ENCODE results near the gene LGALSL.

The LGALSL gene

DNA sequence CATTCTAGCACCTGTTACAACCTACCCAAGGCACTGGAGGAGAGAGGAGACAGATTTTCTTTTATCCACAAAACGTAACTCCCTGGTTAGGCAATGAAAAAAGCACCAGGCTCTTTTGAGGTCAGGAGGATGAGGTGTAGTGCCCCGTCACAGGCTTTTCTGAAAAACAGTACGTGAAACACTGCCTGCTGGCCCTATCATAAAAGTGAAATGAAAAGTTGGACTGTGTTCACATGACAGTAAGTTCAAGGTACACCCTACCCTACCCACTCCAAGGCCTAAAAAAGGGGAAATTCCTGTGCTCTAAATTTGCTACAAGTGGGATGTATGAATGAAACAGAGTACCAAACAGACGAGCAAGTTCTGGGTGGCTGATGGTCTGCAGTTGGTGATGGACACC lies 17.6 kb downstream of the LGALSL start:
- DNase-seq (ENCODE audit: low spot score): no peak

DNA sequence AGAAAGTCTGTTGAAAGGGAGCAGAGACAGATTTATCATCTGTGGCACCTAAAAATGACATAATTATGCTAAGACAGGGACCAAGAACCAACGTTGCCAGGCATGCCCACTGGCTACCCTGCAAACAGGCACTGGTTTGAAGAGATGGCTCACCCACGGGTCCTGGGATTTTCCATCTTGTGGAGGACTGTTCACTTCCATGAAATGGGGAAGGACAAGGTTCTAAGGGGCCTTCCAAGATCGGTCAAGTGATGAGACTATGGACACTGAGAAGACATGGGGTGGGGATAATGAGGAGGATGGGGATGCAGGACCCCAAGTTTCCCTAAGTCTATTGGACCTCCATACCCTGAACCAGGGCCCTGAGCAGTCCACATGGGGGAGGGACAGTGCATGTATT lies 18.9 kb downstream of the LGALSL start:
- no peak for DNase-seq (ENCODE audit: low spot score)

DNA sequence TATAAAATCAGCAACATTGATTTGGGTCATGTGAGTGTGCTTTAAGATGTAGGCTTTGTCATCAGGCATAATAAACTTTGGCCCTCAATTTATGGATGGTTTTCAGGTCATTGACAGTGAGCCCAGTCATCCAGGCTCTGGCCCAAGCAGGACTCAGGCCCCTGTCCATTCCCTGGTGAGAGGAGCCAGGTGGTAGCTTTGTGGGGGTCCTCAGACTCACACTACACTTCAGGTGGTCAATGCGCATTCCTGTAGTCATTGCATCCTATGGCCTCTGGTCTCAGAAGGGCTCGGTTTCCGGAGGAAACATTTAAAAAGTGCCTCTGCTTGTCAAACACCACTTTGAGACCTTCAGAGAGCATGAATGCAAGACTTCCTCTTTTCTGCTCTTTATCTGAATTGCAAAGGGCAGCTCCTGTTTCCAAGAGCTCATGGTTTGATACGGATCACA lies 20.2 kb downstream of the LGALSL start:
- DNase-seq (ENCODE audit: low spot score): no peak

DNA sequence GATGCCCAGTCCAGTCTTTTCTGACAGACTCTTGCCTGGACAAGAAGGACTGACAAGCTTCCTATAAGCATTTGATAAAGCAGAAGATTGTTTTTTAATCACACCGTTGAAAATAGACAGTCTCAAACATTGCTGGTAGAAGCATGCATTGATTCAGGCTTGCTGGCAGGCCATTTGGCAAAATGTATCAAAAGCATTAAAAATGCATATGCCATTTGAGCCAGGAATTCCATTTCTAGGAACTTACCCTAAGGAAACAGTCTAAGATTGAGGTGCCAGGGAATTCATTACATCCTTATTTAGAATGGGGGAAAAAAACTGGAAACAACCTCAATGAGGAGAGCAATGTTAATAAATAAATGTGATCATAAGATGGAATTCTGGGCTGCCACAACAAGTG lies 20.7 kb downstream of the LGALSL start:
- no peak for DNase-seq (ENCODE audit: low spot score)

DNA sequence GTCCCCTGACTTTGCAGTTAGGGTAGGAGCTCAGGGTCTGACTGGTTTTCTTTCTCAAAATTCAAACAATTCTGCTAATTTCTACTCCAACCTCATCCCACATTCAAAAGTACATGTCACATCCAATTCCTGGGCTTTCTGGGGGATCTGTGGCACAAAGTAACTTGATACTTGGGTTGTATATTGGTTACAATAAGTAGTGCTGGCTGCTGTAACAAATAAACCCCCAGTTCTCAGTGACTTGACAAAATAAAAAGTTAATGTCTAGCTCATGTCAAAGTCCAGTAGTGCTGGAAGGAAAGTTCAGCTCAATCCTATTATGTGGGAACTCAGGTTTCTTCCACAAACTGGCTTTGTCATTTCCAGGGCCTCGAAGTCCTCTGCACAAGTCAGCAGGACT lies 23.1 kb downstream of the LGALSL start:
- DNase-seq (ENCODE audit: low spot score): no peak

DNA sequence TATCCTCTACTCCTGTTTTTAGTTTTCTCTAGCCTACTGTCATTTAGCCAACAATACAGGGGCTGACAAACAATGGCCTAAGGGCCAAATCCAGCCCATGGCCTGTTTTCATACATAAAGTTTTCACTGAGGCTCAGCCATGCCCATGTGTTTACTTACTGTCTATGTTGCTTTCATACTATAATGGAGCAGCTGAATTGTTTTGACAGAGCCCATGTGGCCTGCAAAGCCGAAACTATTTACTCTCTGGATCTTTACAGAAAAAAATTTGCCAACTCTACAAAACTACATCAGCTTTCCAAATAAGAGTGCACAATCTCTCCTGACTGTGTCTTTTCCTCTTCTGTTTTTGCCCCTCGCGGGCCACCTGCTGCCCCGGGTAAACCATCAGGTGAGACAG lies 24.0 kb downstream of the LGALSL start:
- DNase-seq (ENCODE audit: low spot score): no peak

DNA sequence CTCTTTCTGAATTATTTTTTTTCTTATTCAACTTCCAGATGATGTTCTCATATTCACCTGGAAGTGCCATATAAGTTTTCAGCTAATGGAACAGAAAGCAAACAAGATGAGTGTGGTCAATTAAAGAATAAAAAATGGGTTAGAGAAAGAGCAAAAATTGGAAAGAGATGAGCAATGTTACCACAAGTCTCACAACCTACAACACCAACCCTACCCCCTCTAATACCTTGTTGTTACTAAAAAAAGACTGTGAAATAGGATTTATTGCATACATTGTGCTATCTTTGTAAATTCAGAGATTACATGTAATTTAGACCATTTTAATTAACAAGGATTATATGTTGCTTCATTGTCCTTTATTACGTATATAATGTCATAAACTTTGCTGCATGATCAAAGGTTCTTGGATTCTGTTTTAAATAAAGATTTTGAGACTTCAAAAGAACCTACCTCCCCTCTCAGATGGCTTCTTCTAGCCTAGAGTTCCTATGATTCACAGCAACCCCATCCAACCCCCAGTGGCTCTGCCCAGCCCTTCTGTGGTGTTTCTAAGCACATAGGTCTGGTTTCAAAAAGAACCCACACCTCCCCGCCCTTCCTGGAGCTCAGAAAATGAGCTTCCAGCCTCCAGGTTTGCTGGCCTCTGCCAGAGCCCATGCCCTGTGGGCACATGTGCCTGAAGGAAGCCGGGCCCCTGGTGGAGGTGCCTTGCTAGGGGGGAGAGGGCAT lies 24.7 kb downstream of the LGALSL start:
- no peak for DNase-seq (ENCODE audit: low spot score)

DNA sequence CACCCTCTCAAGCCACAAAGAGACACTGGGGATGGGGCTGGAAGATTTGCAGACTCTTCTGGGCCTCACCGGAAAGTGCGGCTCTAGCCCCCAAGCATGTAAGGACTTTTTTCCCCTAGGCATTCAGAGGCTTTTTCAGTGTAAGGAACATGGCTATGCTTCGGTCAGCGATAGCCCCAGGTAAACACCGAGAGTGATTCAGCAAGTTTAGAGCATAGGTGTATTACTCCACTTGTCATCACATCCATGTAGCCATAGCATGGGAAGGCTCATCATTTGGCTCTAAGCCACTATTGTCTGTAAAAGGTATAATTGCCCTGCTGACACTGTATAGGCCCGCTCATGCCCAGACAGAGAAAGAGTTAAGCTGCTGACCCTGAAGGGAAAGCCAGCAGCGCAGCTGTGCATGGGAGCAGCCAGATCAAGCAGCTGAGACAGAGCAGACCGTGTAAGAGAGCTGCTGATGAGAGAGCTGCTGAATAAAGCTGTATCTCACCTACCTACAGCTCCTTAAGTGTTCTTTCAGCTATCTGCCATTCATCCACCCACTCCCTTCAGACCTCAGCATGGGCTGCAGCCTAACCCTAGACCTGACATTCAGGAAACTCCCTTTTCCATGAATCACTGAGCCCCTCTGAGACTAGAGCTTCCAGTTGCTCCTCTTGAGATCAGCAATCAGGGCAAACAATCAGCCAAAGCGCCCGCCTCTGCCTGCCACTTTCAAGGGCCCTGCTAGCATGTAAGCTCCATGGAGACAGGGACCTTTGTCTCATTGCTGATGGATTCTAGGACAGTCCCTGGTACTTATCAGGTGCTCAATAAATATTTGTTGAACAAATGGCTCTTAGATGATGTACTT lies 25.5 kb downstream of the LGALSL start:
- no peak for DNase-seq (ENCODE audit: low spot score)

DNA sequence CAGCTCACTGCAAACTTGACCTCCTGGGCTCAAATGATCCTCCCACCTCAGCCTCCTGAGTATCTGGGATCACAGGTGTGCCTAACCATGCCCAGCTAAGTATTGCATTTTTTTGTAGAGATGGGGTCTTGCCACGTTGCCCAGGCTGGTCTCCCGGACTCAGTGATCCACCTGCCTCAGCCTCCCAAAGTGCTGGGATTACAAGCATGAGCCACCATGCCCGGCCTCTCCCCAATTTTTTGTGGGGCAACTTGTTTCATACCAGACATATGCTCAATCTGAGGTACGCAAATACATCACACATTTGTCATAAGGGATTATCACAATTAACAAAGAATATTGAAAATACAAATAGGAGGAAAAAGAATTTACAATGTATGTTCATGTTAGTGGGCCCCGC lies 27.7 kb downstream of the LGALSL start:
- DNase-seq (ENCODE audit: low spot score): no peak

DNA sequence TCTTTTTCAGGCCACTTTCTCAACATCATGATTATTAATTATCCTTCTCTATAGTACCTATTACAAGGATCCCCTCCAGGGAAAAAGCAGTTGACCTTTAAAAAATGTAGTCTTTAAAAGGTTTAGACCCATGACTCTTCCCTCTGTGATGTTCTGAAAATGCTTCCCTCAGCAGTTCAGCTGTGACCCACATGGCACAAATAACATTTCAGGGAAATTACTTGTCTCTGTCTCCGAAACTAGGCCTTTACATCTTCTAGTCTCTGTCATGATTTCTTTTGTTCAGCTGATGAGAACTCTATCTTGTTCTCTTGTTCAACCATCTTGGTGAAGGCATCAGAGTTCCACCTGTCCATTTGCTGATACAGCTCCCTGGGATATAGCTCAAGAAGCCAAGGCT lies 28.3 kb downstream of the LGALSL start:
- DNase-seq (ENCODE audit: low spot score): no peak

DNA sequence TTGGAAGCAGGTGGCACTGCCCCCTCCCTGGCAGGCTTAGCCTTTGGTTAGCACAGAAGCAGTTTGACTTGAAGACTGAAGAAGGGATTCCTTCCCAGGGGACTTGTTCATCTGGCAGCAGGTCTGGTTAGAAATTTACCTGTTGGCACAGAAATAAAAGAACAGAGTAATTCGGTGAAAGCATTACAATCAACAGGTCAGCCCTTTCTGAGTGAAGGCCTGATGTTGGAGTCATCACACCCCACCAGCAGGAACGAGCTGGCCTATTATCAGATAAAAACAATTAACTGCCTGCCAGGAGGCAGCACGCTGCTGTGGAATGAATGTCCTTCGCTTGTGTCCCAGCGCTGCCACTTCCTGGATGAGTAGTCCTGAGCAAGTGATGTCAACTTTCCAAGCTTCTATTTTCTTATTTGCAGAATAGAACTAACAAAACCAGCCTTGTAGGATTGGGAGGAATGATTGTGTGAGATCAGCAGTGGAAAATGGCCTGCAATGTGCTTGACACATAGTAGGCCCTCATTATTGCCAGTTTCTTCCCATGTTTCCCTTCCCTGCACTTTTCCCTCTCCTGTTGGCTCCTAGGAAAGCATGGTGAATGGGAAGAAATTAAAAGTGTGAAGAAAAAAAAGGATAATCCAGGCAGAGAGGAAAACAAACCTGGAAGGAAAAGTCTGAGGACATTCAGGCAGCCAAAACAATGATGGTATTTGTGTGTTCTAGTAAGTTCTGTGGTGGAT lies 29.0 kb downstream of the LGALSL start:
- peak; percentile 63 for DNase-seq (ENCODE audit: low spot score)

DNA sequence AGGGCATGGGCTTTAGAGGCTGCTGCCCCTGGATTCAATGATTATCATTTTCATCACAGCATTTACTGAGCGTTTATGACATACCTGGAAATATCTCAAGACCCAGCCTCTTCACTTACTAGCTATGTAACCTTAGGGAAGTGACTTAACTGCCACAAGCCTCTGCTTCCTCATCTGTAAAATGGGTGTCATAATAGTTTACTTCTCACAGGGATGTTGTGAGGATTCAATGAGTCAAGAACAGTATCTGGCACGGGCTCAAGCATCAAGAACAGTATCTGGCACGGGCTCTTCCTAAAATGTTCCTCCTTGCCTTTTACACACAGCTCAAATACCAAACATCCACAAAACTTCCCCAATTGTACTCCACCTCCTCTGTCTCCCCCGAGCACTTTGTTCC lies 31.4 kb downstream of the LGALSL start:
- DNase-seq (ENCODE audit: low spot score): no peak

DNA sequence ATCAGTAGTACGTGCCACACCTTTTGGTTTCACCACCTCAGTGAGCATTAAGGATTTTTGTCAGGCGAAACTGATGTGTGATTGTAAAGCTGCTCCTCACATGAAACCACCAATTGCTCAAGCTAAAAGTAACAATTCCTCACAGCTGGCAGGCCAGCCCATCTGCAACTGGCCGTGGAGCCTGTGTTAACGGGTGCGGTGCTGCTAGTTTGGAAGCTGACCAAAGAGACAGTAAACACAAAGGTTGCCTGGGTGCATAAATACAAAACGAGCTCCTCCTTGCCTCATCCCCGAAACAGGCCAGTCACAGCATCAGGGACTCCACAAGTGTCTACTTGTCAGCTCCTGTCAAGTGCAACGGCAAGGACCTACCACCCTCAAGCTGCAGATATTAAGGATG lies 32.0 kb downstream of the LGALSL start:
- DNase-seq (ENCODE audit: low spot score): peak; percentile 64

DNA sequence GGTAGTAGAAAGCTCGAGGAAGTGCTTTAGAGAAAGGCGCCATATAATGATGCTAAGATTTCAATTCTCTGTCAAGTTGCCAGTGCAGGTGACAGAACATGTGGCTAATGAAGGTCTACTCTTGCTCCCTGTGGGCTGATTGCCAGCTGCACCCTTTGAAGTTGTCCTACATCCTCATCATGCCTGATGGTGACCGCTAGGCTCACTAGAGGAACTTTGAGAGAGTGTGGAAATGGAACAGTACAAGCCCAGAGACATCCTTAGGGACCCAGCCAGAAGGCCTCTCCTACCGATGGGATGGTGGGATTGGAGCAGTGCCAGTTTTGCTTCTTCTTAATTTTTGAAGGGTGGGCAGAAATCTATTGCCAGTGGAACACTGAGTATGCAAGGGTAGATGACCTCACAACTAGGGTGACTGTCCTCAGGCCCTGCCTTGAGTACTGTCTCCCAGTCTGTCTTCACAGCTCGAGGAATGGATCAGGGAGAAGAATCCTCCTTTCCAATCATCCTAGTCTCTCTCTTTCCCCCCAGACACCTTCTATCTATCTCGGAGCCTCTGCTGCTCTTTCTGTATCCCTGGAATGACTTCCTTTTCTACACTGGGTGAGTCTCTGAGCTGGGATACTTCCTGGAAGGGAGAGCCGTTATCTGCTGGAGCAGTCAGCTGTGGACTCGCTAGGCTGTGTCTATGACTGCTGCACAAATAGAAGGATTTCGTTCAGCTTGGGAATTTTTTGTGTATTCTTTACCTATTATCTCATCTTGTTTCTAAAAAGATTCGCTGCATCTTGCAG lies 33.5 kb downstream of the LGALSL start:
- peak; percentile 22 for DNase-seq (ENCODE audit: low spot score)

DNA sequence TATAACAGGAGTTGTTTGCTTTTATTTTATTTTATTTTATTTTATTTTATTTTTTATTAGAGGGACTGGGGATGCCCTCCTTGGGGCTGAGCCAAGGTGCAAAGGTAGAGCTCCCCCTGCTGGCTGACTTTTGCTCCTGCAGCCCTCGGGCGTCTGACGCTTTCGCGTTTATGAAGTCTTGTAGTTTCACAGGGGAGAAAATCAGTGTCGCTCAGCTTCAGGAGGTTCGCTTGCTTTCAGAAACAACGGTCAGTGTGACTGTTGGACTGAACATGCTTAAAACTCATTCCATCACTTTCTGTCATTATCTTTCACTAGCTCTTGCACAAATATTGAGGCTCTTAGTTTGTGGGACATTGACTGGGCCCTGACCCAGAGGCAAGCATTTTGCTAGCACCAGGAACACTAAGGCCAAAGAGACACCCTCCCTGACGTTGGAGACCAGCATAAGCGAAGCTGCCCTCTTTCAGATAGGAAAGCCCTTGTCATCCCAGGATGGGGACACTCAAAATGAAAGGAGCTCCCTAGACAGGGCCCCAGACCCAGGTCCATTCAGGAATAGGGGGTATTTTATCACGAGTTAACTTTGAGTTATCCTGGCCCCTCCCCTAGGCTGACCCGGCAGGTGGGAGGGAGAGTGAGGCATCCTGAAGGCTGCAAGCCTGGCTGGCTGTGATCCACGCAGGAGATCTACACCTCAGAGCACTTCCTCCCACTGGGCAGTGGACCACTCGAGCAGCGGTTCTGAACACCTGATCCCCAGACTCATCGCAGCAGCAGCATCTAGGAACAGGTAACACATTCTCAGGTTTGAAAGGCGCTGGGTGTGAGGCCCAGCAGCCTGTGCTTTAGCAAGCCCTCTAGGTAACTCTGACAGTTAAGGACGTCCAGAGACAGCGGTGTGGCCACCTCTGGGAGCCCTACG lies 34.4 kb downstream of the LGALSL start:
- DNase-seq (ENCODE audit: low spot score): peak; percentile 75

DNA sequence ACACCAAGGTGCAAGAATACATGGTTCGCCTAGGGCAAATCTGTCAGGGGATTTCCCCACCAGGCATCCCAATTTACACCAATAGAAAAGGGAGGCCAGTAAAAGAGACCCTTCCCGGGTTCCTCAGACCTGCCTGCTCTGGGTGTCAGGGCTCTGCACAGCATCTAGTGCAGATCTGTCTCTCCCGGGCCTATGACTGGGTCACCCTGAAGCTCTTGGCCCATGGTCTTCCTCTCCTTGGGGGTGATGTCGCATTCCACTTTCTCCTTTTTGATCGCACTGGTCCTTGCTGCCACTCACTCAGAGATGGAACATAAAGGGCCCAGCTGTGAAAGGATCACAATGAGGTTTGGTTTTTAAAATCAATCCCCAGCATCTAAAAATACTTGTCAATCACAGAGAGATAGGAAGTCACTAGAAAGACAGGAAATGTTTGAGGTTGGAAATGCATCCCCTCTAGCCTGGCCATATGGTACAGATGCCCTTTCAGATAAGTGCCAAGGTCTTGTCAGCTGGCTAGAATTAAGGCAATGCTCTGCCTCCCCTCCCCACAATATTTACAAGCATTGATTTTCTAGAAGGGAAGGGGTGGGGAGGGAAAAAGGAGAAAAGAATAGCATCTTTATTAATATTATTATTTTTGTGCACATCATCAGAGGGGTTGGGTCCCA lies 35.3 kb downstream of the LGALSL start:
- no peak for DNase-seq (ENCODE audit: low spot score)

DNA sequence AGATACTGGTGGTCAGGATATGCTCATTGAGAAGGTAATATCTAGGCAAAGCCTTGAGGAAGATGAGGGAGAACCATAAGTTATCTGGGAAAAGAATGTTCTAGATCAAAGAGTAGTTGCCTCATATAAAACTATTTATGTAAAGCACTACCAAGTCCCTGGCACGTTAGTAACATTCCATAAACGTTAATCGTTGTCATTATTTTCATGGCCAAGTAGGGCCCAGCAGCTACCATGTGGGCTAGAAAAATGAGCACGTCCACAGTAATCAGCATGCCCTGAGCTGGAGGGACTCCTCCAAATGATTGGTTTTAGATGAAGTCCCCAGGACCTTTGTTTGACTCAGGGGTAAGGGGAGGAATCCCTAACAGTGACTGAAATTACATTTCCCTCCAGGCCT lies 37.5 kb downstream of the LGALSL start:
- peak; percentile 36 for DNase-seq (ENCODE audit: low spot score)

DNA sequence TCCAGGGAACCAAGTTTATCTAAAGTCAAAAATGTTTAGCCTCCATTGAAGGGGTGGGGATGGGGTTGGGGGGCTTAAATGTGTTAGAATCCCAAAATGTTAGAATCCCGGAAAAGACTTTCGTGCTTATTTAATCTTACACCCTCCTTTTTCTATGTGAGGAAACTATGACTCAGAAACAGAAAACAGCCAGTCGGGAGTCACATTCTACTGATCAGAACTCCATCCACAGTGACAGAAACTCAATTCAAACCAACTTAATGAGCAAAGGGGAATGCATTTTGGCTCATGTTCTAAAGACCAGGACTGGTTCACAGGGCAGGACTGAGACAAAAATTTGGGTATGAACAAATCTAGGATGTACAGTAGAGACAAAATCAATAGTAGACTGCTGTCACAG lies 38.3 kb downstream of the LGALSL start:
- no peak for DNase-seq (ENCODE audit: low spot score)

DNA sequence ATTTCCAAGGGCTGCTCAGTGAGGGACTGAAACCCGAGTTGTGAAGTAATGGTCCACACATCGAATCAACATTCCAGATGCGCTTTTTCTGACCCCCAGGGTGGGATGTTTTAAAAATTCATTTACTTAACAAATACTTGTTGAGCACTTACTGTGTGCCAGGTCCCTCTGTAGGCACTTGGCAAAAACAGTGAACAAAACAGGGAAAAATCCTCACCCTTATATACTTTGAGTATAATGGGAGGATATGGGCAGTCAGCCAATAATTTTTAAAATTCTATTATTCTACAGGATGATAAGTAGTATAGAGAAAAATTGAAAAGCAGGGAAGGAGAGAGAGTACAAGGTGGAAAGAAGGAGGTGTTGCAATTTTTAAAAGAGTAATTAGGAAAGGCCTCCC lies 38.9 kb downstream of the LGALSL start:
- DNase-seq (ENCODE audit: low spot score): no peak

DNA sequence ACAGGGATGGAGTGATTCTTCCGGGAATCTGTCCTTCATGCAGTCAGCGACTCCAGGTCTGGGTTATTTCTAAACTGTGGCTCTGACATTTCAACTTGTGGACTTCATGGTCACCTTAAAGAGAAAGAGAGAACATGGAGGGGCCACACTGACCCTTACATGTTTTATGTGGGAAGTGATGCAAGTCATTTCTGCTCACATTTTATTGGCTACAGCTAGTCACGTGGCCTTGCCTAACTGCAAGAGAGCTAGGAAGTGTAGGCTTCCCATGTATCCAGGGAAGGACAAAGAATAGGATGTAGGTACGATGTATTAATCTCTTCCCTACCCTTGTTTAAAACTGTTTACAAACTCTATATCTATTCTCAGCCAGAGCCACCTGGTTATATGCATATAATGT lies 39.8 kb downstream of the LGALSL start:
- DNase-seq (ENCODE audit: low spot score): no peak
